ENCODE measurements around the gene SP1. TPM values are rescaled to one million over a fixed set of nuclear protein-coding genes. Genes with fewer than 3 reads are reported as not detected.

Gene SP1
- total RNA-seq (2022; extraction: Qiagen RNA extraction; ENCODE audit: low read depth), result 22.3 to 29.9 TPM (median 28.6 TPM) in 5 replicates

GRCh38 chr12:53380104-53380793, at the start of gene SP1:
SP1 (plus strand) TSS chr12:53380176; CDS start chr12:53380292, 116 bp downstream.

GRCh38 chr12:53336181-53336681, 43.7 kb upstream of the SP1 start, which contains the start of gene SP7:
SP7 (minus strand) TSS chr12:53336354; CDS start chr12:53335646, 708 bp downstream.

GRCh38 chr12:53423597-53423996, 43.6 kb downstream of the SP1 start, which contains the start of gene AMHR2:
AMHR2 (plus strand) TSS chr12:53423855; CDS start chr12:53423935, 80 bp downstream.

GRCh38 chr12:53441040-53441833, 61.3 kb downstream of the SP1 start, which contains the start of gene PRR13:
PRR13 (plus strand) TSS chr12:53441734; CDS start chr12:53442715, 981 bp downstream.

GRCh38 chr12:53451661-53452158, 71.7 kb downstream of the SP1 start, which contains the start of gene PCBP2:
PCBP2 (plus strand) TSS chr12:53452102; CDS start chr12:53454801, 2,699 bp downstream.

Other genes with a start within 250 kb of the SP1 start
- gene ZNF740, start 199.5 kb upstream of the SP1 start, total RNA-seq (2022; extraction: Qiagen RNA extraction; ENCODE audit: low read depth), result 14.5 to 21.4 TPM (median 19.3 TPM) in 5 replicates
- 4.8 to 7.0 TPM (median 5.0 TPM) in 5 replicates for gene CSAD, start 199.3 kb upstream of the SP1 start, total RNA-seq (2022; extraction: Qiagen RNA extraction; ENCODE audit: low read depth)
- 0.26 to 0.47 TPM (median 0.31 TPM) in 5 replicates for gene ITGB7, start 172.9 kb upstream of the SP1 start, total RNA-seq (2022; extraction: Qiagen RNA extraction; ENCODE audit: low read depth)
- 24.4 to 34.3 TPM (median 29.3 TPM) in 5 replicates for gene RARG, start 148.0 kb upstream of the SP1 start, total RNA-seq (2022; extraction: Qiagen RNA extraction; ENCODE audit: low read depth)
- gene ESPL1, start 111.9 kb upstream of the SP1 start, total RNA-seq (2022; extraction: Qiagen RNA extraction; ENCODE audit: low read depth), result 15.6 to 25.1 TPM (median 20.0 TPM) in 5 replicates
- gene PFDN5, start 84.6 kb upstream of the SP1 start, total RNA-seq (2022; extraction: Qiagen RNA extraction; ENCODE audit: low read depth), result 495 to 550 TPM (median 496 TPM) in 5 replicates
- gene MYG1, start 80.5 kb upstream of the SP1 start, total RNA-seq (2022; extraction: Qiagen RNA extraction; ENCODE audit: low read depth), result 85.4 to 102 TPM (median 93.8 TPM) in 5 replicates
- gene AAAS, start 58.6 kb upstream of the SP1 start, total RNA-seq (2022; extraction: Qiagen RNA extraction; ENCODE audit: low read depth), result 70.5 to 85.4 TPM (median 78.7 TPM) in 5 replicates
- not detected in 5 replicates for gene SP7, start 43.8 kb upstream of the SP1 start, total RNA-seq (2022; extraction: Qiagen RNA extraction; ENCODE audit: low read depth)
- gene AMHR2, start 43.7 kb downstream of the SP1 start, total RNA-seq (2022; extraction: Qiagen RNA extraction; ENCODE audit: low read depth), result 0.92 to 2.6 TPM (median 1.9 TPM) in 5 replicates
- 304 to 405 TPM (median 367 TPM) in 5 replicates for gene PRR13, start 61.6 kb downstream of the SP1 start, total RNA-seq (2022; extraction: Qiagen RNA extraction; ENCODE audit: low read depth)
- gene PCBP2, start 71.9 kb downstream of the SP1 start, total RNA-seq (2022; extraction: Qiagen RNA extraction; ENCODE audit: low read depth), result 655 to 691 TPM (median 670 TPM) in 5 replicates
- gene MAP3K12, start 119.3 kb downstream of the SP1 start, total RNA-seq (2022; extraction: Qiagen RNA extraction; ENCODE audit: low read depth), result 11.1 to 16.8 TPM (median 14.7 TPM) in 5 replicates
- gene TARBP2, start 121.1 kb downstream of the SP1 start, total RNA-seq (2022; extraction: Qiagen RNA extraction; ENCODE audit: low read depth), result 44.2 to 67.4 TPM (median 56.3 TPM) in 5 replicates
- 0.17 TPM in 1 of 5 replicates, not detected in the others for gene NPFF, start 127.3 kb downstream of the SP1 start, total RNA-seq (2022; extraction: Qiagen RNA extraction; ENCODE audit: low read depth)
- gene ATF7, start 246.2 kb downstream of the SP1 start, total RNA-seq (2022; extraction: Qiagen RNA extraction; ENCODE audit: low read depth), result 16.8 to 20.4 TPM (median 18.3 TPM) in 5 replicates